ENCODE results near the gene PITPNB. TPM values are rescaled to one million over a fixed set of nuclear protein-coding genes. Genes with fewer than 3 reads are reported as not detected.

Gene PITPNB
- total RNA-seq, 1 donor from 2014 or later = 74.4 TPM

DNA sequence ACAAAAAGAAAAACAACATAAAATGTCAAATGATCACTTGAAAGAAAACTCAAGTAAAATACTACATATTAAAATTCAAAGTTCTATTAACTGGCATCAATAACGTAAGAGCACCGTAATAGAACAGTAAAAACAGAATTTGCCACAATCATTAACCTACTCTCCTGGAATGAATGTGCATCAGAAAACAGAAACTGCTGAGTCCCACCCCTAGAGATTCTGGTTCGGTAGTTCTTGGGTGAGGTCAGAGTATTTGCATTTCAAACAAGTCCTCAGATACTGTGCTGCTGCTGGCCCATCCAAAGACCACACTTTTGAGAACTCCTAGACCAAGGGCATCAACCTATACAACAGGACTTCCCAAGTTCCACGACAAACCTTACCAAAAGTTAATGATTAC lies 23.5 kb downstream of the PITPNB start:
- H3K4me1 Mint-ChIP-seq (ENCODE audit: low read depth) = peaks cover 4% of the 10 kb centered on the region
- TF ChIP-seq, protein P1, sequence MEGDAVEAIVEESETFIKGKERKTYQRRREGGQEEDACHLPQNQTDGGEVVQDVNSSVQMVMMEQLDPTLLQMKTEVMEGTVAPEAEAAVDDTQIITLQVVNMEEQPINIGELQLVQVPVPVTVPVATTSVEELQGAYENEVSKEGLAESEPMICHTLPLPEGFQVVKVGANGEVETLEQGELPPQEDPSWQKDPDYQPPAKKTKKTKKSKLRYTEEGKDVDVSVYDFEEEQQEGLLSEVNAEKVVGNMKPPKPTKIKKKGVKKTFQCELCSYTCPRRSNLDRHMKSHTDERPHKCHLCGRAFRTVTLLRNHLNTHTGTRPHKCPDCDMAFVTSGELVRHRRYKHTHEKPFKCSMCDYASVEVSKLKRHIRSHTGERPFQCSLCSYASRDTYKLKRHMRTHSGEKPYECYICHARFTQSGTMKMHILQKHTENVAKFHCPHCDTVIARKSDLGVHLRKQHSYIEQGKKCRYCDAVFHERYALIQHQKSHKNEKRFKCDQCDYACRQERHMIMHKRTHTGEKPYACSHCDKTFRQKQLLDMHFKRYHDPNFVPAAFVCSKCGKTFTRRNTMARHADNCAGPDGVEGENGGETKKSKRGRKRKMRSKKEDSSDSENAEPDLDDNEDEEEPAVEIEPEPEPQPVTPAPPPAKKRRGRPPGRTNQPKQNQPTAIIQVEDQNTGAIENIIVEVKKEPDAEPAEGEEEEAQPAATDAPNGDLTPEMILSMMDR (IDR thresholded peaks at IDR 0.05; ENCODE audit: unreplicated experiment) = no peak
- DNase-seq (ENCODE audit: low spot score, unreplicated experiment) = no peak
- no peak overlapping the region for H3K4me3 Mint-ChIP-seq (ENCODE audit: low read depth)
- H3K36me3 Mint-ChIP-seq (ENCODE audit: insufficient read depth) = peaks cover 37% of the 10 kb centered on the region
- no peaks in the 10 kb centered on the region for H3K9me3 Mint-ChIP-seq (ENCODE audit: low read depth)
- H3K27ac Mint-ChIP-seq = no peak overlapping the region
- no peaks in the 10 kb centered on the region for H3K27me3 Mint-ChIP-seq

DNA sequence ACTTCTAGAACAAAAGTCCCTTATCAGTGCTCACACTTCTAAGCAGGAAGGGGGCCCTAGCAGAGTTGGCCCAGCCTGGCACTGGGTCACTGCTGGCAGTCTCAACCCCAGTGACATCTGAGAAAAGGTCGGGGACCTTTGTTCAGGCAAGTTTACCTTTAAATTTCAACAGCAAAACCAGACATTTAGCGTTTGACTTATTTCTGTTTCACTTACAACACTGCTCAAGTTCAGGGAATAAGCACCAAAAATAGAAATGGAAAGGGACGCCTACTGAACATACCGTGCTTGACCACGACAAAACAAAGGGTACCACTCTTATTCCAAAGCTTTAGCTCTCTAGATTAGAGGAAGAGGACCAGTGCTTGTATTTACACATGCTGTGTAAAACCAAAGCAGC lies 26.2 kb downstream of the PITPNB start:
- Mint-ChIP-seq H3K4me3 (ENCODE audit: low read depth) (no peak overlapping the region), H3K4me1 (ENCODE audit: low read depth) (peaks cover 4% of the 10 kb centered on the region), H3K9me3 (ENCODE audit: low read depth) (no peaks in the 10 kb centered on the region), H3K36me3 (ENCODE audit: insufficient read depth) (peaks cover 29% of the 10 kb centered on the region), H3K27ac (peak overlapping the region; percentile 33), H3K27me3 (no peaks in the 10 kb centered on the region)
- DNase-seq (ENCODE audit: low spot score, unreplicated experiment) = no peak
- TF ChIP-seq, protein P1 (IDR thresholded peaks at IDR 0.05; ENCODE audit: unreplicated experiment) = no peak

DNA sequence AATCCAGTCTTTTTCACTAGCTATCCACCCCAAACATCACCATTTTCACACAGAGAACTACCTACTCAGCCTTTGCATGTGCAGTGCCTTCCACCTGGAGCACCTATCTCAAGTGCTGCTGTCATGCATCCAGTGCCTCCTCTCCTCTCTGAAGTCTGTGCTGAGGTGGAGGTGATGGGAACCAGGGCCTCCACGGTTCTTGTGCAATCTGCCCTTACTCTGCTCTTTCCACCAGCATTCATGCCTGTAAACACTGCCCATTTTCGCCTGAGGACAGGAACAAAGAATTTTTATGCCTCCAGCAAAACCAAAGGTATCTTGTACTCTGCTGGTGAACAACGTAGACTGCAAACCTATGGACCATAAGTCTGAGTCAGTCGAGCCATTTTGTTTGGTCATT lies 27.0 kb downstream of the PITPNB start:
- H3K4me3 Mint-ChIP-seq (ENCODE audit: low read depth) = no peak overlapping the region
- no peak for DNase-seq (ENCODE audit: low spot score, unreplicated experiment)
- peak overlapping the region; percentile 62 for H3K27ac Mint-ChIP-seq
- no peaks in the 10 kb centered on the region for H3K9me3 Mint-ChIP-seq (ENCODE audit: low read depth)
- TF ChIP-seq, protein P1 (IDR thresholded peaks at IDR 0.05; ENCODE audit: unreplicated experiment) = no peak
- H3K36me3 Mint-ChIP-seq (ENCODE audit: insufficient read depth) = peaks cover 29% of the 10 kb centered on the region
- H3K27me3 Mint-ChIP-seq = no peaks in the 10 kb centered on the region
- peaks cover 4% of the 10 kb centered on the region for H3K4me1 Mint-ChIP-seq (ENCODE audit: low read depth)

DNA sequence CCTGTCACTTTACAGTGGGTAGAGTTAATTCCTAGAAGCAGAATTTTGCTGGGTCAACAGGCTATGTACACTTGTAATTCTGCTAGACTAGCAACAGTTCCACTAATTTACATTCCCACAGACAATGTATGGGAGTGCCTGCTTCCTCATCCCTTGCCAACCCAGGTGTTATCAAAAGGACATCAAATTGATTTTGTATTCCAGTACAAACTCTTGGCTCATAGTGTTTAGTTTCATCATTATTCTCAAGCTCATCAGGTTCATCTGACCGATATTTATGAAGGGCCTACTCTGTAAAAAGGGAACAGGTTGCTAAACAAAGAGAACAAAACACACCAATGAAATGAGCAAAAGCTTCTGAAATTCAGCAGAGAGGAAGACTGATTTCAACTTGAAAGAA lies 30.7 kb downstream of the PITPNB start:
- TF ChIP-seq, protein P1 (IDR thresholded peaks at IDR 0.05; ENCODE audit: unreplicated experiment) = no peak
- peaks cover 20% of the 10 kb centered on the region for H3K36me3 Mint-ChIP-seq (ENCODE audit: insufficient read depth)
- no peak overlapping the region for H3K27ac Mint-ChIP-seq

DNA sequence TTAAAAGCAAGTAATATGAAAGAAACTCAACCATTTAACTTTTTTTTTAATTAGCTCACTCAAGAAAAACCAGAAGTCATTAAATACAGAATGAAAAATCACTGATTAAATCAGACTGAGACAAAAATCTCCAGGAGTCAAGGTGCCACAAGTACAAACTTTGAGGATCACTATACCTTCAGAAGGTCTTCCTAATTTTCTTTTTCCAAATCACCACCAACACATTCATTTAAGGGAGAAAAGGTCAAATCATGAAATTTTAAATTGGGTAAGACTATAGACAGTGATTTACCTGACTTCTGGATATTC lies 32.3 kb downstream of the PITPNB start:
- no peaks in the 10 kb centered on the region for H3K27me3 Mint-ChIP-seq

More for the DNA sequence above, 30.7 kb downstream of the PITPNB start:
- no peak overlapping the region for H3K4me3 Mint-ChIP-seq (ENCODE audit: low read depth)
- H3K4me1 Mint-ChIP-seq (ENCODE audit: low read depth) = peaks cover 4% of the 10 kb centered on the region
- DNase-seq (ENCODE audit: low spot score, unreplicated experiment) = no peak
- H3K9me3 Mint-ChIP-seq (ENCODE audit: low read depth) = no peaks in the 10 kb centered on the region
- no peaks in the 10 kb centered on the region for H3K27me3 Mint-ChIP-seq

More for the DNA sequence above, 32.3 kb downstream of the PITPNB start:
- no peak overlapping the region for H3K27ac Mint-ChIP-seq
- H3K9me3 Mint-ChIP-seq (ENCODE audit: low read depth) = no peaks in the 10 kb centered on the region
- peaks cover 9% of the 10 kb centered on the region for H3K4me1 Mint-ChIP-seq (ENCODE audit: low read depth)
- DNase-seq (ENCODE audit: low spot score, unreplicated experiment) = no peak
- TF ChIP-seq, protein P1 (IDR thresholded peaks at IDR 0.05; ENCODE audit: unreplicated experiment) = no peak
- H3K36me3 Mint-ChIP-seq (ENCODE audit: insufficient read depth) = peaks cover 9% of the 10 kb centered on the region
- H3K4me3 Mint-ChIP-seq (ENCODE audit: low read depth) = no peak overlapping the region
